Measurements from ENCODE around the gene DSTN. TPM values are rescaled to one million over a fixed set of nuclear protein-coding genes. Genes with fewer than 3 reads are reported as not detected.

Gene DSTN
- total and polyA plus RNA-seq, 2 experiments from 2014 or later, result 162 to 459 TPM

GRCh38 chr20:17589161-17589834, 19.4 kb downstream of the DSTN start:
- no peaks in the 10 kb centered on the region for H3F3A ChIP-seq (replicated peaks; ENCODE audit: low read depth)
- peaks cover 17% of the 10 kb centered on the region for H4K20me1 ChIP-seq (replicated peaks; ENCODE audit: insufficient read depth)
- no peak overlapping the region for H3K4me3 ChIP-seq
- no peak overlapping the region for H3K4me3 Mint-ChIP-seq
- H3K36me3 ChIP-seq (ENCODE audit: insufficient read depth), result no peaks in the 10 kb centered on the region
- no peak for ATAC-seq
- no peak overlapping the region for H3K27ac Mint-ChIP-seq
- H3K79me2 ChIP-seq (replicated peaks; ENCODE audit: insufficient read depth), result peaks cover 100% of the 10 kb centered on the region
- DNase-seq (ENCODE audit: low spot score), result no peak
- peaks cover 2% of the 10 kb centered on the region; the same call in 1 of the 3 replicates for H3K36me3 Mint-ChIP-seq (ENCODE audit: low read depth)
- H3K27me3 ChIP-seq (ENCODE audit: insufficient read depth), result no peaks in the 10 kb centered on the region
- no peaks in the 10 kb centered on the region for H3K9me2 ChIP-seq (ENCODE audit: insufficient read depth)
- H3K9me3 Mint-ChIP-seq, result no peaks in the 10 kb centered on the region
- no peak overlapping the region for H2AFZ ChIP-seq
- H3K4me1 ChIP-seq (ENCODE audit: insufficient read depth), result peaks cover 5% of the 10 kb centered on the region; the same call in 1 of the 2 replicates
- H3K27ac ChIP-seq (ENCODE audit: low read depth), result no peak overlapping the region
- H3K4me2 ChIP-seq, result no peak overlapping the region; the same call in 1 of the 2 replicates
- H3K27me3 Mint-ChIP-seq (ENCODE audit: insufficient read depth, low read depth, poor library complexity), result no peaks in the 10 kb centered on the region
- H3K4me1 Mint-ChIP-seq, result peaks cover 20% of the 10 kb centered on the region
- no peak for TF ChIP-seq NANOG (IDR thresholded peaks at IDR 0.05; ENCODE audit: borderline replicate concordance)
- TF ChIP-seq STAT1 (IDR thresholded peaks at IDR 0.05; ENCODE audit: unreplicated experiment), result no peak
- no peak for TF ChIP-seq REST (IDR thresholded peaks at IDR 0.05; ENCODE audit: unreplicated experiment)
- no peak for TF ChIP-seq ZNF331 (CRISPR knock-in tag; IDR thresholded peaks at IDR 0.05; ENCODE audit: low read depth)
- no peak for TF ChIP-seq CREB1 (CRISPR knock-in tag; IDR thresholded peaks at IDR 0.05; ENCODE audit: low read depth)
- TF ChIP-seq POLR2AphosphoS5 (IDR thresholded peaks at IDR 0.05; ENCODE audit: low read depth), result no peak
- TF ChIP-seq, protein P1, sequence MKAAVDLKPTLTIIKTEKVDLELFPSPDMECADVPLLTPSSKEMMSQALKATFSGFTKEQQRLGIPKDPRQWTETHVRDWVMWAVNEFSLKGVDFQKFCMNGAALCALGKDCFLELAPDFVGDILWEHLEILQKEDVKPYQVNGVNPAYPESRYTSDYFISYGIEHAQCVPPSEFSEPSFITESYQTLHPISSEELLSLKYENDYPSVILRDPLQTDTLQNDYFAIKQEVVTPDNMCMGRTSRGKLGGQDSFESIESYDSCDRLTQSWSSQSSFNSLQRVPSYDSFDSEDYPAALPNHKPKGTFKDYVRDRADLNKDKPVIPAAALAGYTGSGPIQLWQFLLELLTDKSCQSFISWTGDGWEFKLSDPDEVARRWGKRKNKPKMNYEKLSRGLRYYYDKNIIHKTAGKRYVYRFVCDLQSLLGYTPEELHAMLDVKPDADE (IDR thresholded peaks at IDR 0.05), result no peak
- TF ChIP-seq JUNB (IDR thresholded peaks at IDR 0.05; ENCODE audit: unreplicated experiment), result no peak
- no peak for TF ChIP-seq ZNF462 (CRISPR knock-in tag; IDR thresholded peaks at IDR 0.05)
- no peak for TF ChIP-seq EZH2 (IDR thresholded peaks at IDR 0.05; ENCODE audit: low read depth, unreplicated experiment)
- TF ChIP-seq CTCF (conservative IDR thresholded peaks at IDR 0.05; ENCODE audit: low read depth in 2 of 2), result no peak
- TF ChIP-seq ZNF114 (CRISPR knock-in tag; IDR thresholded peaks at IDR 0.05), result no peak
- no peak for TF ChIP-seq EZH2phosphoT487 (IDR thresholded peaks at IDR 0.05; ENCODE audit: unreplicated experiment)

Measured in GM23338 (cell line).